H1 (cell line): Measurements from ENCODE around the gene WWC1. TPM values are rescaled to one million over a fixed set of nuclear protein-coding genes. Genes with fewer than 3 reads are reported as not detected.

Experiments used
- CTCF ChIA-PET: fragments of 300-600 bp; sonication (Branson Sonifier 250); formaldehyde crosslinking; loops from one replicate; lab custom pipeline; 2021; ENCODE audit not compliant: partially characterized antibody; lab: Charles Lee
- POLR2A ChIA-PET: fragments of 300-600 bp; sonication (Branson Sonifier 250); formaldehyde crosslinking; loops from one replicate; lab custom pipeline; 2021; ENCODE audit warnings: inconsistent platforms; ENCODE audit not compliant: partially characterized antibody; lab: Charles Lee
- DNase-seq, 2 experiments: peaks; one replicate each; pipeline versions ENCODE4 v3.0.0 to v3.0.0-alpha.2; 2010 to 2022; ENCODE audit warnings: low spot score in 2 of 2, low read depth in 1 of 2, mixed read lengths in 1 of 2
- FAIRE-seq: peaks from 2 replicates; lab custom pipeline; 2011; peaks lifted over from hg19 to GRCh38; lab: Jason Lieb, UNC
- H2AFZ ChIP-seq: 2 replicates; pipeline ENCODE4 v1.8.1; 2012; ENCODE audit warnings: low read length, inconsistent platforms
- H2AK5ac ChIP-seq: 2 replicates; pipeline ENCODE4 v1.6.1; 2013; ENCODE audit warnings: low read depth, low read length
- H2BK120ac ChIP-seq: replicated peaks from 2 replicates; pipeline ENCODE3; 2013; ENCODE audit warnings: low read depth, low read length, inconsistent platforms
- H2BK12ac ChIP-seq: 2 replicates; pipeline ENCODE4 v1.6.1; 2013; ENCODE audit warnings: low read depth, low read length
- H2BK15ac ChIP-seq: 2 replicates; pipeline ENCODE4 v1.6.1; 2013; ENCODE audit warnings: low read length
- H2BK20ac ChIP-seq: 2 replicates; pipeline ENCODE4 v1.6.1; 2013; ENCODE audit warnings: low read length
- H2BK5ac ChIP-seq: 2 replicates; pipeline ENCODE4 v1.6.1; 2013; ENCODE audit warnings: low read depth, low read length
- H3K14ac ChIP-seq: 2 replicates; pipeline ENCODE4 v1.6.1; 2013; ENCODE audit warnings: inconsistent platforms; ENCODE audit not compliant: insufficient read length
- H3K18ac ChIP-seq: 2 replicates; pipeline ENCODE4 v1.6.1; 2013; ENCODE audit warnings: low read length; ENCODE audit errors: extremely low read depth
- H3K23ac ChIP-seq: 2 replicates; pipeline ENCODE4 v1.6.1; 2013; ENCODE audit warnings: inconsistent platforms; ENCODE audit not compliant: insufficient read length
- H3K23me2 ChIP-seq: 2 replicates; pipeline ENCODE4 v1.6.1; 2013; ENCODE audit warnings: low read depth, low read length
- H3K27ac ChIP-seq: 2 replicates; pipeline ENCODE4 v1.6.1; 2011; ENCODE audit warnings: low read depth, low read length, inconsistent platforms
- H3K27me3 ChIP-seq, 4 experiments: replicated peaks in 1 of 4; 1 replicate in 1 of 4; 2 replicates in 3 of 4; pipeline versions ENCODE4 v1.6.1 to v1.8.1; 2011 to 2013; ENCODE audit warnings: low read length in 3 of 4, mild to moderate bottlenecking in 3 of 4, inconsistent platforms in 2 of 4, mixed read lengths in 2 of 4, moderate library complexity in 1 of 4; ENCODE audit not compliant: control insufficient read depth in 3 of 4, insufficient read depth in 3 of 4; ENCODE audit errors: extremely low read depth in 1 of 4
- H3K36me3 ChIP-seq, 4 experiments: 2 replicates each; pipeline versions ENCODE4 v1.6.1 to v1.8.1; 2011 to 2013; ENCODE audit warnings: mild to moderate bottlenecking in 4 of 4, low read length in 3 of 4, moderate library complexity in 2 of 4, control low read depth in 1 of 4, inconsistent platforms in 1 of 4; ENCODE audit not compliant: insufficient read depth in 4 of 4, control insufficient read depth in 2 of 4
- H3K4ac ChIP-seq: replicated peaks from 2 replicates; pipeline ENCODE3; 2013; ENCODE audit warnings: low read length, low read depth, mixed read lengths, inconsistent platforms; ENCODE audit not compliant: insufficient read length
- H3K4me1 ChIP-seq, 4 experiments: replicated peaks in 1 of 4; 1 replicate in 1 of 4; 2 replicates in 3 of 4; pipeline versions ENCODE4 v1.6.1 to v1.8.1; 2011 to 2013; ENCODE audit warnings: low read length in 3 of 4, inconsistent platforms in 2 of 4, mixed read lengths in 1 of 4; ENCODE audit not compliant: insufficient read depth in 4 of 4, control insufficient read depth in 3 of 4
- H3K4me2 ChIP-seq, 2 experiments: 2 replicates each; pipeline versions ENCODE4 v1.6.1 to v1.8.1; 2011 to 2013; ENCODE audit warnings: low read depth in 2 of 2, low read length in 2 of 2, control low read depth in 1 of 2, inconsistent platforms in 1 of 2, mild to moderate bottlenecking in 1 of 2; ENCODE audit not compliant: insufficient read depth in 1 of 2
- H3K4me3 ChIP-seq, 4 experiments: fragments of 200-600, 300-600 bp in 1 of 4; sonication (generic), shearing (Covaris generic), sonication (Bioruptor Twin) in 1 of 4; 2 replicates each; pipeline versions ENCODE4 v1.5.1 to v1.8.1; 2011 to 2016; ENCODE audit warnings: low read length in 4 of 4, low read depth in 3 of 4, control low read depth in 2 of 4, inconsistent platforms in 2 of 4, mild to moderate bottlenecking in 2 of 4, mixed read lengths in 1 of 4, moderate library complexity in 1 of 4; ENCODE audit not compliant: insufficient read depth in 2 of 4; ENCODE audit errors: extremely low read depth in 1 of 4
- H3K56ac ChIP-seq: replicated peaks from 2 replicates; pipeline ENCODE3; 2013; ENCODE audit warnings: low read depth, mild to moderate bottlenecking, mixed read lengths, low read length, inconsistent platforms; ENCODE audit not compliant: insufficient read length
- H3K79me1 ChIP-seq: 2 replicates; pipeline ENCODE4 v1.6.1; 2013; ENCODE audit warnings: low read depth, low read length, control low read depth
- H3K79me2 ChIP-seq, 2 experiments: 2 replicates each; pipeline versions ENCODE4 v1.6.1 to v1.8.1; 2012 to 2013; ENCODE audit warnings: low read length in 2 of 2, mild to moderate bottlenecking in 2 of 2, inconsistent platforms in 1 of 2; ENCODE audit not compliant: insufficient read depth in 2 of 2, control insufficient read depth in 1 of 2
- H3K9ac ChIP-seq, 4 experiments: replicated peaks in 1 of 4; 1 replicate in 1 of 4; 2 replicates in 3 of 4; pipeline versions ENCODE4 v1.6.1 to v1.8.1; 2011 to 2013; ENCODE audit warnings: low read depth in 3 of 4, low read length in 3 of 4, control low read depth in 2 of 4, mild to moderate bottlenecking in 2 of 4, moderate library complexity in 2 of 4, inconsistent platforms in 1 of 4; ENCODE audit errors: extremely low read depth in 1 of 4
- H3K9me3 ChIP-seq, 2 experiments: 2 replicates each; pipeline versions ENCODE4 v1.6.1 to v1.8.1; 2012 to 2013; ENCODE audit warnings: mild to moderate bottlenecking in 2 of 2, moderate library complexity in 2 of 2, control low read depth in 1 of 2, inconsistent platforms in 1 of 2, low read depth in 1 of 2, low read length in 1 of 2, mixed read lengths in 1 of 2; ENCODE audit not compliant: insufficient read depth in 2 of 2
- H4K20me1 ChIP-seq, 2 experiments: replicated peaks in 1 of 2; 2 replicates each; pipeline versions ENCODE3 to v1.8.1; 2011 to 2013; ENCODE audit warnings: inconsistent platforms in 2 of 2, low read length in 2 of 2, mild to moderate bottlenecking in 1 of 2; ENCODE audit not compliant: insufficient read depth in 2 of 2, control insufficient read depth in 1 of 2
- H4K5ac ChIP-seq: 2 replicates; pipeline ENCODE4 v1.6.1; 2013; ENCODE audit warnings: low read length, low read depth, mixed read lengths, inconsistent platforms; ENCODE audit not compliant: insufficient read length
- H4K8ac ChIP-seq: 2 replicates; pipeline ENCODE4 v1.8.0; 2013; ENCODE audit warnings: mild to moderate bottlenecking, moderate library complexity, low read length, inconsistent platforms; ENCODE audit not compliant: insufficient read depth; ENCODE audit errors: extremely low read depth
- H4K91ac ChIP-seq: replicated peaks from 2 replicates; pipeline ENCODE3; 2013; ENCODE audit warnings: low read length, mixed read lengths, inconsistent platforms; ENCODE audit not compliant: insufficient read length
- ASH2L ChIP-seq: fragments of 200-600, 300-600 bp; sonication (generic); IDR thresholded peaks from one replicate; pipeline ENCODE4 v1.7.1; 2017; ENCODE audit warnings: low read length
- KDM5A ChIP-seq: fragments of 200-600 bp; IDR thresholded peaks from 2 replicates; pipeline ENCODE4 v1.7.1; 2012; ENCODE audit warnings: mild to moderate bottlenecking, low read length, inconsistent platforms, mixed read lengths
- WGBS, 2 experiments: shearing (Covaris generic) in 1 of 2; methylation state at CpG; one replicate each; pipeline versions ENCODE4 v1.1.6 to v1.1.7; 2013 to 2015; ENCODE audit warnings: low lambda C conversion rate in 2 of 2, mixed read lengths in 2 of 2, inconsistent platforms in 1 of 2, low coverage in 1 of 2, missing lambda C conversion rate in 1 of 2; ENCODE audit not compliant: insufficient replicate concordance in 2 of 2, insufficient coverage in 1 of 2, insufficient read length in 1 of 2; ENCODE audit errors: extremely low coverage in 1 of 2, missing lambda C conversion rate in 1 of 2; 5-methylcytosine and 5-hydroxymethylcytosine counted together
- polyA plus RNA-seq, 7 experiments: library from polyadenylated mRNA; depleted of rRNA in 3 of 7; stranded (reverse) in 5 of 7; unstranded in 2 of 7; fragments of >200 nt in 5 of 7; fragments of 200-250 nt in 2 of 7; gene quantifications; 1 replicate in 5 of 7; 2 replicates in 1 of 7; 4 replicates in 1 of 7; pipeline versions ENCODE4 v1.2.1 to v1.2.3, GENCODE V29; 2011 to 2013; ENCODE audit warnings: missing spikeins in 2 of 7, mixed read lengths in 2 of 7
- total RNA-seq: library from RNA; stranded (reverse); fragmentation: NEBNext Ultra II Directional; extraction: Animal tissue kit (Norgen Biotek cat#: 25700); gene quantifications from 2 replicates; pipeline ENCODE4 v1.2.1, GENCODE V29; 2021

WWC1 gene
- total and polyA plus RNA-seq, 2 of the 8 experiments (the other 6 are each of a cell fraction or from before 2014, with no cell fraction given), result 16.4 to 41.1 TPM

DNA sequence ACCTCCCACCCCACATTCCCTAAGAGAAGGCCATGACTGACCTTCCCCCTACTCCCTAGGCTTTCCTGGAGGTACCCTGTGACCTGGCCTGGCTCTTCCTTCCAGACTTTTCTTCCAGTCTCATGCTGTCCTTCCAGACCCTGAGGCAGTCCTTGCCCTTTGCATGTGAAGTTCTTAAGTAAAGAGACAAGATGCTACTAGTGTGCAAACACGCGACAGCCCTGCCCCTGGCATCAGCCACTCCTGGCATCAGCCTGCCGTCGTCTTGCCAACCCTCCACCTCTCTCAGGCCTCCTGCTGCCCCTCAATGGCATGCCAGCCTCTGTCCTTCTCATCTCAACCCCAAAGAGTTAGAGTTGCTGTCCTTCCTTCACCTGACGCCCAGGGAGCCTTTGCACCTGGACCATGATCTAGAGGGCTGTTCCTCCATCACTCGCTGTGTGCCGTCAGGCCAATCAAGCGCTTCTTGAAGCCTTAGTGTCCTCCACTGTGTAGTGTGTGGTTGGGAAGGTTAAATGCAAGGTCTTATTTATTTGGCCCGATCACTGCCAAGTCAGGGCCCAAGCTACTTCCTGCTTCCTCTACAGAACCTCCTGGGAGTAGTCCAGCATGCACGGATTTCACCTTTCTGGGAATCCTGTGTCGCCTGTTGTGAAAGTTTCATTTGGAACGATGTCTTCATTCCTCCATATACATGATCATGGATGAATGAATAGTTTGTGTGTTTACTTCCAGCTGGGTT, 61.9 kb downstream of the WWC1 start:
- Histone ChIP-seq H4K91ac (no peak overlapping the region), H3K4me3 (no peak overlapping the region), H3K23ac (no peak overlapping the region), H4K20me1 (peaks cover 3 to 4% of the 10 kb centered on the region in 2 experiments), H3K14ac (no peak overlapping the region), H3K18ac (peak overlapping the region; percentile 51; the same call in 1 of the 2 replicates), H3K4me2 (no peak overlapping the region), H4K5ac (no peak overlapping the region), H3K79me1 (peaks cover 12% of the 10 kb centered on the region), H3K56ac (no peak overlapping the region), H2BK15ac (no peak overlapping the region), H2BK5ac (peak overlapping the region; percentile 18; the same call in 1 of the 2 replicates), H3K27ac (no peak overlapping the region), H3K27me3 (no peaks in the 10 kb centered on the region), H2AK5ac (no peak overlapping the region), H3K4me1 (peaks cover under 1 to 10% (median 5%) of the 10 kb centered on the region in 4 experiments; a peak in 6 of 7 replicates), H3K9ac (no peak overlapping the region), H3K79me2 (peaks cover 0 to 46% of the 10 kb centered on the region in 2 experiments; a peak in 3 of 4 replicates), H2AFZ (no peak overlapping the region), H2BK120ac (no peak overlapping the region), H3K23me2 (no peaks in the 10 kb centered on the region), H3K9me3 (no peaks in the 10 kb centered on the region), H3K4ac (no peak overlapping the region), H3K36me3 (no peaks in the 10 kb centered on the region), H4K8ac (no peak overlapping the region), H2BK12ac (peak overlapping the region; percentile 62; the same call in 1 of the 2 replicates), H2BK20ac (no peak overlapping the region)
- ChIA-PET POLR2A (no interaction called here), CTCF (interaction anchor here (0.6 to 2.0 kb wide), 4 partner anchors 7 to 52 kb away, joined by 3 to 4 read pairs (median 4); no protein-coding TSS in a partner anchor)
- DNase-seq (no peak), FAIRE-seq (no peak)
- no peak for TF ChIP-seq KDM5A
- TF ChIP-seq ASH2L, result no peak
- WGBS, 2 experiments, result 86% methylated on average over 12 of the region's 12 CpGs; no CpG with 5 or more reads in 1 of the 2 experiments
